Subcutaneous adipose tissue (tissue), 4 donors: ENCODE data around the gene SALL2. TPM values are rescaled to one million over a fixed set of nuclear protein-coding genes. Genes with fewer than 3 reads are reported as not detected.

Experiments used
- CTCF ChIP-seq: fragments of 450-650 bp; IDR thresholded peaks from one replicate; pipeline ENCODE4 v1.5.1; 2016; ENCODE audit warnings: low read depth, mild to moderate bottlenecking, control low read depth, antibody characterized with exemption, moderate library complexity
- total RNA-seq, 4 donors: library from RNA; depleted of rRNA; stranded (reverse); fragments of >200 nt; gene quantifications; one replicate each; pipeline ENCODE4 v1.1.0, GENCODE V29; 2016

Gene SALL2
- total RNA-seq, 4 donors from 2014 or later = 0.65 to 6.6 (median 3.6) TPM

GRCh38 chr14:21510735-21511657 is 15.2 kb downstream of the SALL2 start, which contains the start of gene METTL3:
Gene METTL3 (minus strand): TSS chr14:21511340. CDS start chr14:21511223, 117 bp downstream.
- no peak for TF ChIP-seq CTCF

GRCh38 chr14:21509432-21510143 is 16.6 kb downstream of the SALL2 start:
- no peak for TF ChIP-seq CTCF

GRCh38 chr14:21506557-21506956 is 19.6 kb downstream of the SALL2 start:
- no peak for TF ChIP-seq CTCF

GRCh38 chr14:21505012-21505553 is 21.1 kb downstream of the SALL2 start:
- no peak for TF ChIP-seq CTCF

GRCh38 chr14:21503376-21503775 is 22.8 kb downstream of the SALL2 start:
- TF ChIP-seq CTCF = no peak

GRCh38 chr14:21501568-21501967 is 24.6 kb downstream of the SALL2 start:
- TF ChIP-seq CTCF = no peak
